HG03108 (cell line): ENCODE data around the gene GRID1.
"Not testable (repeated sequence)": the region's sequence is repeated elsewhere in the genome, so short reads cannot be mapped to it uniquely, and the experiment has no call there.

ENCODE experiments used
- ATAC-seq: cut with Tn5 transposase; IDR thresholded peaks from one replicate; pipeline ENCODE4 v1.9.1; 2021; ENCODE audit warnings: moderate library complexity; ENCODE audit not compliant: unreplicated experiment

GRID1 gene

DNA sequence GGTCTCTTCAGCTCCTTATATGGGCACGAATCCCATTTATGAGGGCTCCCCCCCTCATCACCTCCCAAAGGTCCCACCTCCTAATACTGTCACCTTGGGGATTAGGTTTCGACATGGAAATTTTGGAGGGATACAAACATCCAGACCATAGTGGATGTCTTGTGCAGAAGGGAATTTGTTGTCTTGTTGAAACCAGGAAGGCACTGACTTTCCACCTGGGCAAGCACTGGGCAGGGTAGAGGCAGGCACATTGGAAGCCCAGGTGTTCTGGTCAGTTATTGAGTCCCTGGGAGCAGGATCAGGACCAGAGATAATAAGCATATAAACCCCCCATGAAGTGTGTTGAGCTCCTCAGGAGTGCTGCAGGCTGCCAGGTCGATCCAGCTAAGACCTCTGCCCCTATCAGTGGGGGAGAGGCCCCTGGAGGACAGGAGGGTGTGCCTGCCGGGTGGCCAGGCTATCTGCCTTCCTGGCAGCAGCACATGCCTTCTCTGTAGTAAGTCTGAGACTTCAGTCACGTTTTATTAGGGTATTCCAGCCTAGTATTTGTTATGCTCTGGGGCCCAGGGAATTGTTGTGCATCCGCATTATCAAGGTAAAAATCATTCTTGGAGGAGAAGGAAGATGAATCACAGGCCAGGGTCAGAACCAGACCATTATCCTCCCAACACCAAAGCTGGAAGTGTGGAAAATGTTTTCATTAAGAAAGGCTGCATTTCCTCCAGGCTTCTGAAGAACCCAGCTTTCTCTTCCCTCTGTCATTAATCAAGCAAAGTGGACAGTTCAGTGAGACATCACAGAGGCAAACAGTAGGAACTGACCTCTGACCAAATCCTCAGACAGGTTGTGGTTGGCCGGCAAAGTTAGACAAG, 503.1 kb downstream of the GRID1 start:
- ATAC-seq, result no peak

DNA sequence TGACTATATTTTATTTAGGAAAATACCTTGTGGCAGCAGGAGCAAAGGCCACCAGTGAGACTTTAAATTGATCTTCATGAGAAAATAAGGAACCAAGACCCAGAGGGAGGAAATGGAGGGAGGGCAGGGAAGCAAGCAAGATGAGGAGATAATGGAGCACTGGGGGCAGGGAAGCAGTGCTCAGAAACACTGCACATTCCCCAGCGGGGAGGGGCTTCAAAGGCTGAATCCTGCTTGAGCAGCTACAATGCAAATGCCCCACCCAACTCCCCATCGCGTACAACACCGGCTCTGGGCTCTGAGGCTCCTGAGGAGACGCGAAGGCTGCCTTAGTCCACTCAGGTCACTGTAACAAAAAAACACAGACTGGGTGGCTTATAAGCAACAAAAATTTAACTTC, 503.8 kb downstream of the GRID1 start:
- no peak for ATAC-seq

DNA sequence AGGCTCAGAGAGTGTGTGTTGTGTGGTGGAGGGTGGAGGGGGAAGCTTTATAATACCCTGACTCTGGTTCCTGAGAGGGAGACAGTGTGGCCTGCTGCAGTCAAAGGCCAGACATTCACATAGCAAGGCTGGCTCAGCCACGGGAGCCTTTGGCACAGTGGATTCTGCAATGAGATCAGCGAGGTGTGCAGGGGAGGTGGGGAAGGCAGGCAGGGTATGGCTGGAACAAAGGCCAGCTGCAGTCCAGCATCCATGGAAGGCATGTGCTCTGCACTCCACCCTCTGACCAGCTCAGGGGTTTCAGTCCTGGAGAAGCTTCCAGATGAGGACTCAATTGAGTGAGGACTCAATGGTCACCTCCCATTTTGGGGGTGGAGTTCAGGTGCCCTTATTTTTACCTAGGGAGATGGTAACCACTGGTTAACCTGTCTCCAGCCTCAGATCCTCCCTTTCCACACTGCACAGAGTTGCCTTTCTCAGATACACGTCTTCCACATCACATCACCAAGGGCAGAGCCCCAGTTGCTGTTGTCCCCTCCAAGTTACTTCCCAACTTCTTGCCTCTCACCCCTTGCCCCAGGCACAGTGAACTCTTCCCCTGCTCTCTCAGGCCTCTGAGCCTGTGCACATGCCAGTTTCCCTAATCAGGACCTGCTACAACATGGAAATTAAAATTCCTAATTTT, 504.9 kb downstream of the GRID1 start:
- ATAC-seq, result no peak

DNA sequence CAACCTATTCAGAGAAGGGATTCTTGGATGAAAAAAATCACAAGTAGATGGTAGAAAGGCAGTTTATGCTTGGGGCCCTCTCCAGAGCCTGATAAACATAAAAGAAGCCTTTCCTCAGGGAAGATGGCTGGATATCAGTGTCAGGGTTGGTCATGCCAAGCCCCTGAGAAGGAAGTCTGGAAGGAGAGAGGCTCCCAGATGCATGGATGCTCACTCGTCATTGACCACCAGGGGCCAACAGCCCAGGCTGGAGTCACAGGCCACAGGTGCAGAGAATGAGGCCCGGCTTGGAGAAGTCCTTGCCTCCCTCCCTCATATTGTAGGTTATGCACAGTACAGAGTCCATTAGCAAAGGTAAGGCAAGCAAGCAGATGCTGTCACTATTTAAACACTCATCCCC, 506.7 kb downstream of the GRID1 start:
- no peak for ATAC-seq

DNA sequence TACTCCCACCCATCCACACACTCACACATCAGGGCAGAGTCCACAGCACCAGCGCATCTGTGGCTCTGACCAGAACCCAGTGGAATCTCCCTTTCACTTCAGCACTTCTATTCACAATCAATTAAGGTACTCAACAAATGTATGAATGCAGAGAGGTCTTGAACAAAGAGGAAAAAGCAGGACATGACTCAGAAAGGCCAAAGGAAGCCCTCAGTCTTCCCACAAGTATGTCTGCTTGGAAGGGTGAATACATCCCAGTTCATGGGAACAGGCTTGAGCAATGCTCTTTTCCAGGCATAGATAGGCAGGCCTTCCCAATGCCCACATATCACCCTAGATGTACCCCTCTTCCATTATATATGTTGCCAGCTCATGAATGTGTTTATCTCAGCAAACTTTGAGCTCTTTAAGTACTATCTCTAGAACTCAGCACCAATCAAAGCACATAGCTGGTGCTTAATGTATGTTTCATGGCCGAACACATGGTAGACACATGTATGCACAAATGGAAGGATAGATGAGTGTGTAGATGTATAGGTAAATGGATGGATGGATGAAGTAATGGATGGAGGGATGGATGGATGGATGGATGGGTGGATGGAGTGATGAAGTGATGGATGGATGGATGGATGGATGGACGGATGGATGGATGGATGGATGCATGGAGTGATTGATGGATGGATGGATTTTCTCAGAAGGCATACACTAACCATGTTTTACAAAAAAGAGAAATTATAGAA, 507.6 kb downstream of the GRID1 start:
- no peak for ATAC-seq

DNA sequence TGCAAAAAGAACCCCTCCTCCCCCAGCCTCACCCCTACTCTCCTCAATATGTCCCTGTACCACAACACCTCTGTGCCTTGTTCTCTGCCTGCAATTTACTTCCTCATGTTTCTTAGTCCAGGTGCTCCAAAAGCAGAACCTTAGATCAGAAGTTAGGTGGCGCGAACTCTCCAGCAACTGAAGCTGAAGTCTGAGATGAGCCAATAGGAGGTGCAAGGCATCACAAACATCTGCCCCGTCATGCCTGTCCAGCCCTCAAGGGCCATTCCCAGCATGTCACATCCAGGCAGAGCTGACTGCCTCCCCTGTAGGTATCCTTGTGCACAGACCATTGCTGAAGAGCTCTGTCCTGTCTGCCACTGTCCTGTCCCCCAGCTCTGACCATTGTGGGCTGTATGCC, 508.8 kb downstream of the GRID1 start:
- no peak for ATAC-seq

DNA sequence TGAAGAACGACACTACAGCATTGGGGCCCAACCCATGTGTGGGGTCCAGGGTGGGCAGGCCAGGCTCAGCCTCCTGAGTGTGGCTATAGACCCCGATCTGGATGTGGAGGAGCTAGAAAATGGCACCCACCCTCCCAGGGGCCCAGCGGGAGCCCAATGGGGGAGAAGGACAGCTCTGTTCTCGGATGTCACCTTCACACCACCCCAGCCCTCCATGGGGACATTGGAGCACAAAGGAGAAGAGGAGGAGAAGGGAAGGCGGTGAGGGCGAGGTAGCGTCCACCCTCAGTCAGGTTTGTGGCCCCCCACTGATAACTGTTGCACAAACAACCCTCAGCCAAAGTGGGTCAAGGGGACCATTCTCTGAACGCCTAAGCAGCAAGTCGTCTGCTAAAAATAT, 509.3 kb downstream of the GRID1 start:
- no peak for ATAC-seq

DNA sequence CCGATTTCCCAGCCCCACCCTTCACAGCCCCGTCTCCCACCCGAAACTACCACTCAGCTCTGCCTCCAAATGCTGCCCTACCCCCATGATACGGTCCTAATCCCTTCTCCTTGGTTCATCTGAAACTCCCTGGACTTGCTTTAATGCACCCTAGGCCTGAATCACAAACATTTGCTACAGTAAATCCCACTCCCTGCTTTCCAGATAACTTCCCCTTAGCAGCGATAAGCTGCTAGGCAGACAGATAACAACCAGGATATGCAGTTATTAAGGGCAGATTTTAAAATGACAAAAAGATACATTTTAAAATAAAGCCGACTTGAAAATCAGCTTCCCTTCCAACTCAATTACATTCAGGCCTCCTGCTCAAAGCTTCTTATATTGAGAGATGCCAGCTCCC, 514.7 kb downstream of the GRID1 start:
- no peak for ATAC-seq

DNA sequence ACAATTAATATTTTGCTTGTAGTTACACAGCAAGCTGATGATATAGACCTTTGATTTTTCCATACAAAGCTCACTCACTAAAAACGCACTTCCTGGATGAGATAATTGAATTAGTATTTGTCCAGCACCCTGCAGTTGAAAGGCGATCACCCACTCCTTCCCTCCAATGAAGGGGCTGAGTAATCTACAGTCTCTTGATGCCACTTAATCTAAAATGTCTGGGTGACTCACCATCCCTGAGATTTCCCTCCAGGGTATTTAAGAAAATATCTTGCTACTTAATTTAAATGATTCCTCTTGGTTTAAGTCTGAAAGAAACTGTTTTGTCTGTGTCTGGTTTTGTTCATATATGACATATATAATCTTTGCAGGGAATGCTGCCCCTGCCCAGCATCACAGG, 515.3 kb downstream of the GRID1 start:
- ATAC-seq, result no peak

DNA sequence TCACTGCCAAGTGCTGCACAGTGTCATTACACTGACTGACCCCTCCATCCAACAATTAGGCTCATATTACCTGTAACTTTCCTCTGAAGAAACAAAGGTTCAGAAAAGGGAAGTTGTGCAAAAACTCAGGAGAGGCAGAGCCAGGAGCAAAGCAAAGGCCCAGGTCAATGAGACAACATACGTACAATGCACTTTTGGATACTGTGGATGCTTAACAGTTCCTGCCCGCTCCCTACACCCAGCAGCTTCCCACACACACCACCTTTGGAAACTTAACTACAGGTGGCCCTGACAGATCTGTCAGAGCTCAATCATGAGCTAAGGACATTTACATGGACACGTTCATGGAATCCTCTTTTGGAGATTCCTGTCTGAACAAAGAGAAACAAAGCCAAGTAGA, 515.9 kb downstream of the GRID1 start:
- ATAC-seq, result no peak

DNA sequence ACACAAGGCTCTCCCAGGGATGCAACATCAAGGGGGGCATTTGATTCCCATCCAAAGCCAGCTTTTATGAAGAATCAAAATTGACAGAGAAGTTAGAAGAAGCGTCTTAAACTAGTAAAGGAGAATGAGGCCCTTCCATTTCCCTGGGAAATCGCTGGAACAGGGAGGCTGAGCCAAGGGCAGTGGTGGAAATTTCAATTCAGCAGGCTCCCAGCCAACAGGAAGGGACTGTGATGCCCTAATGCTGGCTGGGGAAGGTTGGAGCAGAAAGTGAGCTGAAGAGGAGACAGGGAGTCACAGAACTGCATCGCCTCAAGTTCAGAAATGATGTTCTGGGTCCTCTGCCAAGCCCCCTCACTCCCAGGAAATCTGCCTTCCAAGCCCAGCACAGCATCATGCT, 517.3 kb downstream of the GRID1 start:
- ATAC-seq, result no peak

DNA sequence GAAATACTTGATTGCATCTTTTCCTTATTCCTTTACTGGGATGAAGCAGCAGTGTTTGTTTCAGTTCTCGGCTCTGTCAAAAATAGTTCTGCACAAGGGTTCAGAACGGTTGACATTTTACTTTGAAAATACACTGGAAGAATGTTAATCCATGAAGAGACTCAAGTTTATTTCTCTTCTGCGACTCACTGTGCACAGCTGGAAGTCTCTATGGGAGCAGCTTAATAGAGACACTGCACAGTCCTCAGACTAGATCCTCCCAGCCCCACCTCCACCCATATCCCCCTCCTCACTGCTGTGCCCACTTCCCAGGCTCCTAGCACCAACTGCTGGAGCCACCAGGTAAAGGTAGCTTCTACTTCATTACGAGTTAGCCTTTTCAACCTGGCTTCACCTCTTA, 517.8 kb downstream of the GRID1 start:
- ATAC-seq, result no peak

DNA sequence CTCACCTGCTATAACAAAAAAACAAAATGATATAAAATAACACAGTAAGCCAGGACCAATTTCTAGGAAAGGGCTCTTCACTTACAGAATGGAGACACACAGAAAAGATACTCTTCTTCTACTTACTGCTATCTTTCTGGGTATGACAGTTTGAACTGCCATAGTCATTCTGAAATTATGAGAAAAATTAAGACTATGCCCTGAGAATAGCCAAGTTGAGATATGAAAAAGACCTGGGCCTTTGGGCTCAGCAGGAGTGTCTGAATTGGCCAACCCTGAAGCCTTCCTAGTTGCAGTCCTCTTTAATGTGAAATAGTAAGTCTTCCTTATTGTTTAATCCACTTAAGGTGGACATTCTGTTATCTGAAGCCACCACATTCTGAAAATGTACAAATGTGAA, 519.5 kb downstream of the GRID1 start:
- ATAC-seq, result no peak

DNA sequence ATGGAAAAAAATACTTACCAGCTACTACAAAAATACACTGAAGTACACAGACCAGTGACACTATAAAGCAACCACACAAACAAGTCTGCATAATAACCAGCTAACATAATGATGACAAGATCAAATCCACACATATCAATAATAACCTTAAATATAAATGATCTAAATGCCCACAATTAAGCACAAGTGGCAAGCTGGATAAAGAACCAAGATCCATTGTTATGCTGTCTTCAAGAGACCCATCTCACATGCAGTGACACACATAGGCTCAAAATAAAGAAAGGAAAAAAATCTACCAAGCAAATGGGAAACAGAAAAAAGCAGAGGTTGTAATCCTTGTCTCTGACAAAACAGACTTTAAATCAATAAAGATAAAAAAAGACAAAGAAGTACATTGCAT, 527.9 kb downstream of the GRID1 start:
- not testable (repeated sequence) for ATAC-seq

DNA sequence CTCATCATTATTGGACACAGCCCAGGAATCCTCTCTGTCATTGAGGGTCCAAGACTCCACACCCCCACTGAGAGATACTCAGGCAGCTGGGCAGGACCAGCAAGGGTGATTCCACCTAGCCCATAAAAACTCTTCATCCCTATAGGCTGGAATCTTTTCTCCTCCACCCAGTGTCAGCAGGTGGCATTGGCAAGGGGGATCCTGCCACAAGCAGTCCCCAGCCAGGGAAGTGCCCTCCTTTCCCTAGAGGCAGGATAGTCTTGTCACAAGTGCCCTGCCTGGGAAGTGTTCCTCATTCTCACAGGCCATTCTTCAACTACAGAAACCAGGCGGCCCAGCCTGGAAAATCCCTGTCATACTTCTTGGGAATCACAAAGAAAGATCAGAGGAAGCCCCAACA, 533.6 kb downstream of the GRID1 start:
- ATAC-seq, result no peak

DNA sequence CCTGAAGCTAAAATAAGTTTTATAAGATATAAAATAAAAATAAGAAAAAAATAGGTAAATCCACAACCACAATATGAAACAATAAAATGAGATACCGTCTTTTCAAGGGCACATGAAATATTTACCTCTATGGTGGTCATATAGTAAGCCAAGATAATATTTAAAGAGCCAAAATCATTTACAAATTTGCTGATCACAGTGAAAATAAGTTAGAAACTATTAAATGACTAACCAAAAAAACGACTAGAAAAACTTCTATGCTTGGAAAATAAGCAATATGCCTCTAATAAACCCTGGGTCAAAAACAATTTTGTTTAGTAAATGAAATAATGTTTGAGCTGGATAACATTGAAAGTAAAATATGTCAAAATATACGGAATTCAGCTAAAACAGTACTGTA, 535.2 kb downstream of the GRID1 start:
- ATAC-seq, result no peak

DNA sequence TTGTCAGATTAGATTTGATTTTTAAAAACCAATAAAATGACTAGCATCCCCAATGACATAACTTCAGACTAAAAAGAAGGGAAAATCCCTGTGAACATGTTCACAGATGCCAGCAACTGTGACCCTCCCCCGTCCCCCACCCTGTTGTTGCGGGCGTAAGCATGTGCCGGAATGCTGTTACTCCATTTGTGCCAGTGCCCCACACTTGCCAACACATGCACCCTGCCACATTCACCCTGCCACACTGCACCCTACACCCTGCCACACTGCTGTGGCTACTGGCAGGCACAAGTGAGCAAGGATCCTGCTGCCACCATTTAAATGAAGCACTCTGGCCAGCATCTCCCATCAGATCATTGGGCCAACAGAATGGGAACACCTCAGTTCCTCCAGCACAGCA, 540.2 kb downstream of the GRID1 start:
- no peak for ATAC-seq

DNA sequence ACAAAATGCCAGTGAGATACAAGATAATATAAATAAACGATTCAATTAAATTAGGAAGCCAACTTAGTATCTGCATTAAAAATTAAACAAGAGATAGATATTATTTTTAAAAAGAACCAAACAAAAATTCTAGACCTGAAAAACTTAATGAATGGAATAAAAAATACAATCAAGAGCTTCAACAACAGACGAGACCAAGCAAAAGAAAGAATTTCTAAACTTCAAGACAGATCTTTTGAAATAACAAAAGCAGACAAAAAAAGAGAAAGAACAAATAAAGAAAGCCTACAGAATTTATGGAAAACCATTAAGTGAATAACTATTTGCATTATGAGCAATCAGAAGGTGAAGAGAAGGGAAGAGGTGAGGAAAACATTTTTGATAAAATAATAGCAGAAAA, 555.2 kb downstream of the GRID1 start:
- no peak for ATAC-seq

DNA sequence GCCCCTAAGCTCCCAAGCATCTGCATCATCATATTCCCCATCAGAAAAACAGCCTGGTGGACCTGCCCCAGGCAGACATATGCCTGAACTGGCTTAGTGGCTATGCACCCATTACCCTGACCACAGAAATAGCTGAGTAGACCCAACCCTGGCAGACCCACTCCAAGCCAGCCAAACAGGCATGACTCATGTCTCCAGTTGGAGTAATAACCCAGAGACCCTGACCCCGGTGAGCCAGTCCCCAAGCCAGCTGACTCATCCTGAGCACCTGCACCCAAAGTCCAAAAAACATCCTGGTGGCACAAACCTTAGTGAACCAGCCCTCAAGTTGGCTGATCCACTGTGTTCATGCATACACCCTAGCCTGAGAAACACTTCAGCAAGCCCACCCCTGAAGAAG, 555.9 kb downstream of the GRID1 start:
- ATAC-seq, result no peak

DNA sequence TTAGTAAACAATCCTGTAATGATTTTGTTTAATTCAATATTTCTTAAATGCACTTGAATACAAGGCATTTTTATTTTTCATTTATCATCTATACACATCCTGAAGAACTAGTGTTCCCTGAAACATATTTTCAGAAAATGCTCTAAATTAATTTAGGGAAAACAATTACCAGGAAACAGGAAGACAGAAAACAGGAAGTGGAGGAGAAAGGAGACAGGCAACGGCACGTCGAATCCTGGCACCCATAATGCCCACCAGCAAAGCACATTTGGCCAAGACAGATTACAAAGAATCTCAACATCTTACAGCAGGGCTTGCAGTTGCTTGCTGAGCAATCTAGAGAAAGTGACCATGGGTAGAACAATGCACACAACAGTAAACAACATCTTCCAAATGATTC, 571.1 kb downstream of the GRID1 start:
- no peak for ATAC-seq

DNA sequence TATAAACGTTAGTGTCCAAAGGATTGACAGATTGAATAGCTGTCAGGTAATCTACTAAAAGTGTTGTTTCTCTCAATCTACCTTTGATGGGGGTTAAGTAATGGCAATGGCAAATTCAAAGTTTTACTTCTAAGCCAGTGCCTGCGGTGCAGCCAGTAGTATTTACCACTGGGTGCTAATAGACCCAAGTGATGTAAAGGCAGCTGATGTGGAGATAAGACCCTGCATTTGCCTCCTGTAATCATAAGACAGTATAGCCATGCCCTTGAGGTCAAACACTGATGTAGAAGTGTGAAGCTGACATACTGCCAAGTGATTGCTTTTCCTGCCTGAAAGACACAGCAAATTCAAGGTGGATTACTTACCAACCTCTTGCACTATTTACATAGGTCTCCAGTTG, 572.0 kb downstream of the GRID1 start:
- no peak for ATAC-seq

DNA sequence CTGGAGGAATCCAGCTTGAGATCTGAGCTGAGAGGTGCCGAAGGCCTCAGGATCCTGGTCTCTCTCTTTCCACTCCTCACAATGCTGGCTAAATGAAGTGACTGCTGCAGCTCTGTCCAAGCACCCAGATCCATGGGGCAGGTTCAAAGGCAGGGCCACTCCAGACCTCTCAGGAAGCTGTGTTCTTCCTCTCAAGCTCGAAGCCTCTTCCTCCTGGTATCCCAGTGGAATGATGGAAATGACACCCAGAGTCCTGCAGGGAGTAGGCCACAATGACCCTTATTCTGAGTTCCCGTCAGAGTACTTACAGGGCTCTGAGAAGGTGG, 574.1 kb downstream of the GRID1 start:
- ATAC-seq, result no peak
